ENCODE measurements around the gene SPATA46.

Gene SPATA46

DNA sequence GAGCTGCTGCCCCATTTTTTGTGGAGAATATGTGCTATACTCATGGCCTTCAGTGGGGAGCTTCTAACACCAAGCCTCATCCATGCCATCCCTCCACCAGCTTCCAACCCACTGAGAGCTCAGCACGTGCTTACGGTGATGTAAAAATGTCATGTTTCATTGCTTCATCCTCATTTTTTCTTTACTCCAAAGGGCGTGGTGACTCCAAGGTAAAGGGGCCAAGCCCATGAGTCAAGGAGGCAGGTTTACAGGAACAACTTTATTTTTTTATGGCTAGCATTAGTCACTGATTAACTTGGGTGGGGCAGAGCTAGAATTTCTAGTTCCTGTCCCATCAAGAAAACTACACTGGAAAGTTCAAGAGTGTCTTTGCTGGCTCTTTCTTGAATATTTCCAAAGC, 4.7 kb upstream of the SPATA46 start, which contains the start of gene C1orf226:
Gene C1orf226 (plus strand): TSS at position 346 of the 400 bp plus-strand sequence. CDS start 174 bp downstream, outside the sequence.
- no peaks in the 10 kb centered on the region for H4K20me1 ChIP-seq (ENCODE audit: control insufficient read depth, insufficient read depth, low read depth, low read length)
- no peak within 1 kb of the TSS for H3K4me3 ChIP-seq (ENCODE audit: low read length)
- no peaks in the 10 kb centered on the region for H3K79me2 ChIP-seq (ENCODE audit: control insufficient read depth, low read length)
- H3K4me2 ChIP-seq (ENCODE audit: low read length) = no peak within 1 kb of the TSS
- no peak within 1 kb of the TSS for H3K27ac ChIP-seq (ENCODE audit: low read depth, low read length)
- H3K9me2 ChIP-seq (replicated peaks; ENCODE audit: control insufficient read depth, low read length) = no peaks in the 10 kb centered on the region
- no peak for TF ChIP-seq EZH2phosphoT487 (IDR thresholded peaks at IDR 0.05; ENCODE audit: borderline replicate concordance, low read length)
- H3K4me1 ChIP-seq (ENCODE audit: control insufficient read depth, low read length) = no peaks in the 10 kb centered on the region
- no peaks in the 10 kb centered on the region for H3K27me3 ChIP-seq (ENCODE audit: control insufficient read depth, low read length)
- no peaks in the 10 kb centered on the region for H3K36me3 ChIP-seq (ENCODE audit: control insufficient read depth, low read length)
- H3K9me3 ChIP-seq (ENCODE audit: control insufficient read depth, insufficient read depth, low read length) = no peaks in the 10 kb centered on the region
- H3F3A ChIP-seq (ENCODE audit: control insufficient read depth, insufficient read depth) = no peaks in the 10 kb centered on the region

DNA sequence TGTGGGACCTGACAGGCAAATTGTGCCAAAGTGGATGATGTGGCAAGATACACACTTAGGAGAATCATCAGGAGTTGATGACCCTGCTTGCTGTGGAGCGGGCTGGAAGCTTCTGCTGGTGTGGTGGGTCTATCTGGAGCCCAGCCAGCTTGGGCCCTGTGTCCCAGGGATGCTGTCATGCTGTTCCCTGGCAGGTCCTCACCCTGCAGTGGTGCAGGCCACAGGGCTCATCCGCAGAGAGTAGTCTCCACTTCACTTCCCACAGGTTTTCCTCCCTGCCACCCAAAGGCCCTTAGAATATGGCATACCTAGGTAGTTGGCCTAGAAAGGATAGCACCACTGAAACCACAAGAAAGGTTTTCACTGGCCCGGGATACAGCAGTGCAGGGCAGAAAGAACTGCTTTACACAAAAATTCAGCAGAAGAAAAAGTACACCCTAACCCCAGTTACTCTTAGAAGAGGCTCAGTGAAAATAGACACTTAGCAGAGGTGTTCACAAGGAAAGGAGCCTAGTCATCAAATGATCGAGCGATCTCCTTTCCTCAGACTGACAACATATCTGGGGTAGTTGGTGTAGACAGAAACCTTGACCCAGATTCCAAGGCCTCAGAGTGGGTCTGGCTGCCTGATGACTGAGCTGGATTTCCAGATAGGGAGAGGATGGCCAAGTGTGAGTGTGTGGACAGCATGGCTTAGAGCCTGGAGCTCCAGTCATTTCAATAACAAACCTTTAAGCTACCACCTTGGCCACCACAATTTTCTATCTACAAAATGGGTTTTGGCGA, 3.6 kb upstream of the SPATA46 start:
- H3K9me2 ChIP-seq (replicated peaks; ENCODE audit: control insufficient read depth, low read length) = no peaks in the 10 kb centered on the region
- no peak overlapping the region for H3K4me3 ChIP-seq (ENCODE audit: low read length)
- H3K27ac ChIP-seq (ENCODE audit: low read depth, low read length) = no peak overlapping the region
- H3K79me2 ChIP-seq (ENCODE audit: control insufficient read depth, low read length) = no peaks in the 10 kb centered on the region
- no peaks in the 10 kb centered on the region for H3K4me1 ChIP-seq (ENCODE audit: control insufficient read depth, low read length)
- no peaks in the 10 kb centered on the region for H3K9me3 ChIP-seq (ENCODE audit: control insufficient read depth, insufficient read depth, low read length)
- H3F3A ChIP-seq (ENCODE audit: control insufficient read depth, insufficient read depth) = no peaks in the 10 kb centered on the region
- no peaks in the 10 kb centered on the region for H3K36me3 ChIP-seq (ENCODE audit: control insufficient read depth, low read length)
- no peaks in the 10 kb centered on the region for H4K20me1 ChIP-seq (ENCODE audit: control insufficient read depth, insufficient read depth, low read depth, low read length)
- no peaks in the 10 kb centered on the region for H3K27me3 ChIP-seq (ENCODE audit: control insufficient read depth, low read length)
- TF ChIP-seq, protein P1, sequence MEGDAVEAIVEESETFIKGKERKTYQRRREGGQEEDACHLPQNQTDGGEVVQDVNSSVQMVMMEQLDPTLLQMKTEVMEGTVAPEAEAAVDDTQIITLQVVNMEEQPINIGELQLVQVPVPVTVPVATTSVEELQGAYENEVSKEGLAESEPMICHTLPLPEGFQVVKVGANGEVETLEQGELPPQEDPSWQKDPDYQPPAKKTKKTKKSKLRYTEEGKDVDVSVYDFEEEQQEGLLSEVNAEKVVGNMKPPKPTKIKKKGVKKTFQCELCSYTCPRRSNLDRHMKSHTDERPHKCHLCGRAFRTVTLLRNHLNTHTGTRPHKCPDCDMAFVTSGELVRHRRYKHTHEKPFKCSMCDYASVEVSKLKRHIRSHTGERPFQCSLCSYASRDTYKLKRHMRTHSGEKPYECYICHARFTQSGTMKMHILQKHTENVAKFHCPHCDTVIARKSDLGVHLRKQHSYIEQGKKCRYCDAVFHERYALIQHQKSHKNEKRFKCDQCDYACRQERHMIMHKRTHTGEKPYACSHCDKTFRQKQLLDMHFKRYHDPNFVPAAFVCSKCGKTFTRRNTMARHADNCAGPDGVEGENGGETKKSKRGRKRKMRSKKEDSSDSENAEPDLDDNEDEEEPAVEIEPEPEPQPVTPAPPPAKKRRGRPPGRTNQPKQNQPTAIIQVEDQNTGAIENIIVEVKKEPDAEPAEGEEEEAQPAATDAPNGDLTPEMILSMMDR (IDR thresholded peaks at IDR 0.05; ENCODE audit: low read depth, low read length, poor library complexity, severe bottlenecking) = no peak
- no peak for TF ChIP-seq EZH2phosphoT487 (IDR thresholded peaks at IDR 0.05; ENCODE audit: borderline replicate concordance, low read length)
- H3K4me2 ChIP-seq (ENCODE audit: low read length) = no peak overlapping the region

DNA sequence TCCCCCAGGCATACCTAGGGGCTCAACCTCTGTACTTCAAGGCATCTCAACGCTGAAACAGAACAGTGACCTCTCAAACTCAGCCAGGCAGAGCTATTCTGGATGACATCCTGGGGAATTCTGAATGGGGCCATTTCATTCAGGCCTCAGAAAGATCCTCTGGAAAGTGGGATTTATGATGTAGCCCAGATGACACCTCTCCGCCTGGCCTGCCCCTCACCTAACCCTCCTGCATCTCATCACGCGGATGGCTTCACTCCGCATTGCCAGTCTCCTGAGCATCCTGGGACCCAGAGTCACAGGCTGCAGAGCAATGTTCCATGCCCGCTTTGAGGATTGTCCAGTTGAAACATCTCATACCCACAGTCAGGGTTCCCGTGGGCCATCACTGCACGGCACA, 1.2 kb downstream of the SPATA46 start:
- H3K27me3 ChIP-seq (ENCODE audit: control insufficient read depth, low read length) = no peaks in the 10 kb centered on the region
- no peaks in the 10 kb centered on the region for H4K20me1 ChIP-seq (ENCODE audit: control insufficient read depth, insufficient read depth, low read depth, low read length)
- H3K4me1 ChIP-seq (ENCODE audit: control insufficient read depth, low read length) = no peaks in the 10 kb centered on the region
- no peaks in the 10 kb centered on the region for H3K9me3 ChIP-seq (ENCODE audit: control insufficient read depth, insufficient read depth, low read length)
- H3K4me2 ChIP-seq (ENCODE audit: low read length) = no peak overlapping the region
- no peak overlapping the region for H3K4me3 ChIP-seq (ENCODE audit: low read length)
- TF ChIP-seq EZH2phosphoT487 (IDR thresholded peaks at IDR 0.05; ENCODE audit: borderline replicate concordance, low read length) = no peak
- TF ChIP-seq, protein P1 (IDR thresholded peaks at IDR 0.05; ENCODE audit: low read depth, low read length, poor library complexity, severe bottlenecking) = no peak
- no peak overlapping the region for H3K27ac ChIP-seq (ENCODE audit: low read depth, low read length)
- H3K36me3 ChIP-seq (ENCODE audit: control insufficient read depth, low read length) = no peaks in the 10 kb centered on the region
- H3F3A ChIP-seq (ENCODE audit: control insufficient read depth, insufficient read depth) = no peaks in the 10 kb centered on the region
- H3K9me2 ChIP-seq (replicated peaks; ENCODE audit: control insufficient read depth, low read length) = no peaks in the 10 kb centered on the region
- no peaks in the 10 kb centered on the region for H3K79me2 ChIP-seq (ENCODE audit: control insufficient read depth, low read length)

DNA sequence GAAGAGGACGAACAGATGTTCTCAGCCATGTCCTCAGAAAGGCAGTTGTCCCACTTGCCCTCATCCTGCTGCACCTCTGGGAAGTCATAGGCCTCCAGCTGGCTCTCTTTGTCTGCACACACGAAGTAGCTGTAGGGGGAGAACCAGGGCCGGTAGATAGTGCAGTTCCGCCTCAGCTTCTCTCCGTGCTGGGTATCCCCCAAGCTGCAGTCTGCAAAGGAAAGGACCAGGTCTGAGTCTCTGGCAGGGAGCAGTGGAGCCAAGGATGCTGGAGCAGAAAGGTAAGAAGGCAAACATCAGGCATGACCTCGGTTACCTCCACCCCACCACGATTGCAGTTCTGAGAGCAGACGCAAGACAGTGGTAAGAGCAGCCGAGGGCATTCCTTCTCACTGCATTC, 2.2 kb downstream of the SPATA46 start:
- H3K4me2 ChIP-seq (ENCODE audit: low read length) = no peak overlapping the region
- H3K4me3 ChIP-seq (ENCODE audit: low read length) = no peak overlapping the region
- H3K9me2 ChIP-seq (replicated peaks; ENCODE audit: control insufficient read depth, low read length) = no peaks in the 10 kb centered on the region
- H3F3A ChIP-seq (ENCODE audit: control insufficient read depth, insufficient read depth) = no peaks in the 10 kb centered on the region
- H3K79me2 ChIP-seq (ENCODE audit: control insufficient read depth, low read length) = no peaks in the 10 kb centered on the region
- no peak overlapping the region for H3K27ac ChIP-seq (ENCODE audit: low read depth, low read length)
- no peaks in the 10 kb centered on the region for H4K20me1 ChIP-seq (ENCODE audit: control insufficient read depth, insufficient read depth, low read depth, low read length)
- H3K9me3 ChIP-seq (ENCODE audit: control insufficient read depth, insufficient read depth, low read length) = no peaks in the 10 kb centered on the region
- TF ChIP-seq, protein P1 (IDR thresholded peaks at IDR 0.05; ENCODE audit: low read depth, low read length, poor library complexity, severe bottlenecking) = no peak
- TF ChIP-seq EZH2phosphoT487 (IDR thresholded peaks at IDR 0.05; ENCODE audit: borderline replicate concordance, low read length) = no peak
- no peaks in the 10 kb centered on the region for H3K36me3 ChIP-seq (ENCODE audit: control insufficient read depth, low read length)
- H3K4me1 ChIP-seq (ENCODE audit: control insufficient read depth, low read length) = no peaks in the 10 kb centered on the region
- H3K27me3 ChIP-seq (ENCODE audit: control insufficient read depth, low read length) = no peaks in the 10 kb centered on the region
